ENCODE data around the gene RBFOX1.

DNA sequence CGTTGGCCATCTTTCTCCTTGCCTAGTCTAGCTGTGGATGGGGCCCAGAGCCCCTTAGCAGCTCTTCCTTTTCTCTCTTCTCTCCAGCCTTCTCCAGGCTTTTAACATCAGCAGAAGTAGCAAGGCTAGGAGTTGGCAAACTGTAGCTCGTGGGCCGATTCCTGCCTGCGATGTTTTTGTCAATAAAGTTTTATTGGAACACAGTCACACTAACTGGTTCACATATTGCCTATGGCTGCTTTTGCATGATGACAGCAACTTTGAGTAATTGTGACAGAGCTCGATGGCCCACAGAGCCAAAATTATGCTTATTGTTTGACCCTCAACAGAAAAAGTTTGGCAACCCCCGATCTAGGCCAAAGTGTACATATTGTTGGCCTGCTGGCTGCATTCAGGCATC lies 199.9 kb downstream of the RBFOX1 start:
- TF ChIP-seq, protein P1, sequence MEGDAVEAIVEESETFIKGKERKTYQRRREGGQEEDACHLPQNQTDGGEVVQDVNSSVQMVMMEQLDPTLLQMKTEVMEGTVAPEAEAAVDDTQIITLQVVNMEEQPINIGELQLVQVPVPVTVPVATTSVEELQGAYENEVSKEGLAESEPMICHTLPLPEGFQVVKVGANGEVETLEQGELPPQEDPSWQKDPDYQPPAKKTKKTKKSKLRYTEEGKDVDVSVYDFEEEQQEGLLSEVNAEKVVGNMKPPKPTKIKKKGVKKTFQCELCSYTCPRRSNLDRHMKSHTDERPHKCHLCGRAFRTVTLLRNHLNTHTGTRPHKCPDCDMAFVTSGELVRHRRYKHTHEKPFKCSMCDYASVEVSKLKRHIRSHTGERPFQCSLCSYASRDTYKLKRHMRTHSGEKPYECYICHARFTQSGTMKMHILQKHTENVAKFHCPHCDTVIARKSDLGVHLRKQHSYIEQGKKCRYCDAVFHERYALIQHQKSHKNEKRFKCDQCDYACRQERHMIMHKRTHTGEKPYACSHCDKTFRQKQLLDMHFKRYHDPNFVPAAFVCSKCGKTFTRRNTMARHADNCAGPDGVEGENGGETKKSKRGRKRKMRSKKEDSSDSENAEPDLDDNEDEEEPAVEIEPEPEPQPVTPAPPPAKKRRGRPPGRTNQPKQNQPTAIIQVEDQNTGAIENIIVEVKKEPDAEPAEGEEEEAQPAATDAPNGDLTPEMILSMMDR (IDR thresholded peaks at IDR 0.05): no peak
- TF ChIP-seq POLR2A (IDR thresholded peaks at IDR 0.05): no peak

Data from Peyer's patch (tissue), 4 donors.